ENCODE data around the gene GATAD1. TPM values are rescaled to one million over a fixed set of nuclear protein-coding genes. Genes with fewer than 3 reads are reported as not detected.

The GATAD1 gene
- total RNA-seq, 1 experiment from 2014 or later: 15.8 TPM

DNA sequence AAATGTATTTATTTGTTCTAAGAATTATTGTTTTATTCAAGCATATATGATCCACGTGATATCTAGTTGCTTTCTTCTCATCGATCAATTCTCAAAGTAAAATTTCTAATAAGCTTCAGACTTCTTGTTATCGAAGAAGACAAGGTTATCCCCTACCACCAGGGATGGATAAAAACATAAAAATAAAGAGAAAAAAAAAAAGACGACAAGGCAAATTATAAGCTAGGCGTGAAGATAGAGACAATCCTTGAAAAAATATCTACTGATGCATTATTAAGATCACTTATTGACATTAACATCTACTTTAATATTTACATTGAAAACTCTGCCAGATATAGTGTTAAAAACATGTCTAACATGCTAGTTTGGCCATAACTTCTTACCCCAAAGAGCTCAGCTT, 61.7 kb downstream of the GATAD1 start:
- Histone ChIP-seq H3K9me2 (replicated peaks; ENCODE audit: low read length) (no peaks in the 10 kb centered on the region), H2AFZ (ENCODE audit: low read length) (no peak overlapping the region), H3K9me3 (ENCODE audit: low read length) (no peaks in the 10 kb centered on the region), H3K4me3 (ENCODE audit: low read length) (no peak overlapping the region), H3K9ac (ENCODE audit: low read length) (no peak overlapping the region), H3K4me2 (ENCODE audit: low read length) (no peak overlapping the region), H3K27me3 (ENCODE audit: low read length) (no peaks in the 10 kb centered on the region), H3K79me2 (ENCODE audit: low read length) (no peaks in the 10 kb centered on the region), H3K4me1 (ENCODE audit: insufficient read depth, low read length) (no peaks in the 10 kb centered on the region), H3F3A (ENCODE audit: low read length, unreplicated experiment) (no peaks in the 10 kb centered on the region), H3K36me3 (ENCODE audit: low read depth, low read length) (peaks cover 8% of the 10 kb centered on the region), H4K20me1 (ENCODE audit: low read length) (no peaks in the 10 kb centered on the region), H3K27ac (ENCODE audit: low read length) (no peak overlapping the region)
- ChIA-PET CTCF (no interaction called here), POLR2A (ENCODE audit: unreplicated experiment) (interaction anchor here (0.7 kb wide), 1 partner anchor 161 kb away, joined by 3 read pairs; no protein-coding TSS in a partner anchor)
- BruUV-seq (replicated peaks): no TSS peak
- intact Hi-C loops (cut with micrococcal nuclease): no loop called here
- DNase-seq (no peak), ATAC-seq (no peak)
- TF ChIP-seq EZH2 (IDR thresholded peaks at IDR 0.05; ENCODE audit: low read length, unreplicated experiment) (no peak), EZH2phosphoT487 (IDR thresholded peaks at IDR 0.05; ENCODE audit: borderline replicate concordance, low read length) (no peak)
- TF ChIP-seq, protein P1, sequence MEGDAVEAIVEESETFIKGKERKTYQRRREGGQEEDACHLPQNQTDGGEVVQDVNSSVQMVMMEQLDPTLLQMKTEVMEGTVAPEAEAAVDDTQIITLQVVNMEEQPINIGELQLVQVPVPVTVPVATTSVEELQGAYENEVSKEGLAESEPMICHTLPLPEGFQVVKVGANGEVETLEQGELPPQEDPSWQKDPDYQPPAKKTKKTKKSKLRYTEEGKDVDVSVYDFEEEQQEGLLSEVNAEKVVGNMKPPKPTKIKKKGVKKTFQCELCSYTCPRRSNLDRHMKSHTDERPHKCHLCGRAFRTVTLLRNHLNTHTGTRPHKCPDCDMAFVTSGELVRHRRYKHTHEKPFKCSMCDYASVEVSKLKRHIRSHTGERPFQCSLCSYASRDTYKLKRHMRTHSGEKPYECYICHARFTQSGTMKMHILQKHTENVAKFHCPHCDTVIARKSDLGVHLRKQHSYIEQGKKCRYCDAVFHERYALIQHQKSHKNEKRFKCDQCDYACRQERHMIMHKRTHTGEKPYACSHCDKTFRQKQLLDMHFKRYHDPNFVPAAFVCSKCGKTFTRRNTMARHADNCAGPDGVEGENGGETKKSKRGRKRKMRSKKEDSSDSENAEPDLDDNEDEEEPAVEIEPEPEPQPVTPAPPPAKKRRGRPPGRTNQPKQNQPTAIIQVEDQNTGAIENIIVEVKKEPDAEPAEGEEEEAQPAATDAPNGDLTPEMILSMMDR (conservative IDR thresholded peaks at IDR 0.05; ENCODE audit: low read depth, low read length): no peak

Other genes starting within 250 kb of the GATAD1 start
- gene KRIT1, start 201.6 kb upstream of the GATAD1 start, total RNA-seq (2014; rRNA removed): 23.7 and 46.4 TPM in 2 replicates
- 25.1 and 32.1 TPM in 2 replicates for gene ANKIB1, start 201.5 kb upstream of the GATAD1 start, total RNA-seq (2014; rRNA removed)
- not detected in 2 replicates for gene ERVW-1, start 30.5 kb downstream of the GATAD1 start, total RNA-seq (2014; rRNA removed)
- 6.2 and 8.5 TPM in 2 replicates for gene PEX1, start 81.0 kb downstream of the GATAD1 start, total RNA-seq (2014; rRNA removed)
- gene RBM48, start 81.3 kb downstream of the GATAD1 start, total RNA-seq (2014; rRNA removed): 5.7 and 8.2 TPM in 2 replicates
- 22.6 and 25.9 TPM in 2 replicates for gene FAM133B, start 142.9 kb downstream of the GATAD1 start, total RNA-seq (2014; rRNA removed)